Natural killer cell (primary cell): ENCODE data around the gene PDE6H. TPM values are rescaled to one million over a fixed set of nuclear protein-coding genes. Genes with fewer than 3 reads are reported as not detected.

Source experiments
- ATAC-seq, 3 donors: fragments of 150-1000 bp in 2 of 3; fragments of 200-7000 bp in 1 of 3; cut with Tn5 transposase; 1 replicate in 1 of 3; 2 replicates in 2 of 3; pipeline ENCODE4 v1.10.0; 2021; ENCODE audit warnings: mild to moderate bottlenecking in 2 of 3, moderate library complexity in 2 of 3
- DNase-seq, 2 donors: peaks; one replicate each; pipeline versions ENCODE4 v3.0.0 to v3.0.0-alpha.2; 2013 to 2021; ENCODE audit warnings: mixed read lengths in 1 of 2
- H3K27ac ChIP-seq: one replicate; pipeline ENCODE4 v1.5.1; 2013; ENCODE audit warnings: mild to moderate bottlenecking, low read length
- H3K27me3 ChIP-seq: one replicate; pipeline ENCODE4 v1.6.1; 2013; ENCODE audit warnings: low read length; ENCODE audit not compliant: control insufficient read depth, insufficient read depth
- H3K36me3 ChIP-seq: one replicate; pipeline ENCODE4 v1.6.1; 2013; ENCODE audit warnings: low read length; ENCODE audit not compliant: control insufficient read depth, insufficient read depth
- H3K4me1 ChIP-seq: one replicate; pipeline ENCODE4 v1.6.1; 2013; ENCODE audit warnings: low read length; ENCODE audit not compliant: control insufficient read depth, insufficient read depth
- H3K4me3 ChIP-seq: one replicate; pipeline ENCODE4 v1.5.1; 2013; ENCODE audit warnings: low read length
- H3K9me3 ChIP-seq: one replicate; pipeline ENCODE4 v1.6.1; 2013; ENCODE audit warnings: low read length; ENCODE audit not compliant: control insufficient read depth, insufficient read depth
- H3K27ac Mint-ChIP-seq, 2 donors: one replicate each; pipeline ENCODE4 v1.8.0; 2022; ENCODE audit warnings: mild to moderate bottlenecking in 2 of 2, mixed read lengths in 2 of 2, moderate library complexity in 1 of 2
- H3K27me3 Mint-ChIP-seq, 2 donors: one replicate each; pipeline ENCODE4 v1.8.0; 2022; ENCODE audit warnings: low read depth in 2 of 2, mixed read lengths in 2 of 2
- H3K36me3 Mint-ChIP-seq: one replicate; pipeline ENCODE4 v1.8.0; 2022; ENCODE audit warnings: mixed read lengths
- H3K4me1 Mint-ChIP-seq, 2 donors: one replicate each; pipeline ENCODE4 v1.8.0; 2022; ENCODE audit warnings: mixed read lengths in 2 of 2
- H3K4me3 Mint-ChIP-seq: one replicate; pipeline ENCODE4 v1.8.0; 2022; ENCODE audit warnings: mild to moderate bottlenecking, moderate library complexity, mixed read lengths
- H3K9me3 Mint-ChIP-seq, 2 donors: one replicate each; pipeline ENCODE4 v1.8.0; 2022; ENCODE audit warnings: mixed read lengths in 2 of 2
- CTCF ChIP-seq: fragments of 200-600 bp; IDR thresholded peaks from one replicate; pipeline ENCODE4 v1.8.0; 2022; ENCODE audit warnings: antibody characterized with exemption
- WGBS: methylation state at CpG from one replicate; pipeline ENCODE4 v1.1.7; 2013; ENCODE audit warnings: missing lambda C conversion rate; ENCODE audit not compliant: insufficient coverage; 5-methylcytosine and 5-hydroxymethylcytosine counted together
- intact Hi-C: fragments of 100-400 bp; cut with micrococcal nuclease; formaldehyde crosslinking; loops from one replicate; pipeline ENCODE4 v1.14.2; 2022
- total RNA-seq, 4 donors: library from RNA; stranded (reverse); fragments of 120-200 nt in 1 of 4; gene quantifications; one replicate each; pipeline versions ENCODE4 v1.2.3 to v1.2.4, GENCODE V29; 2013 to 2022

The PDE6H gene
- total RNA-seq, 3 donors from 2014 or later (not counting 1 experiment from before 2014, with no cell fraction given), result not detected

- WGBS, result 85% methylated on average over 2 of the region's 2 CpGs
- H3K9me3 ChIP-seq, result no peaks in the 10 kb centered on the region
- no peaks in the 10 kb centered on the region for H3K27me3 ChIP-seq
- H3K36me3 Mint-ChIP-seq, result peaks cover 75% of the 10 kb centered on the region
- H3K27ac Mint-ChIP-seq, result peak overlapping the region; percentile 94 to 95
- intact Hi-C loops, result no loop called here
- peaks cover 28% of the 10 kb centered on the region for H3K4me1 ChIP-seq
- H3K36me3 ChIP-seq, result peaks cover 89% of the 10 kb centered on the region
- H3K27ac ChIP-seq, result peak overlapping the region; percentile 40
- H3K9me3 Mint-ChIP-seq, result no peaks in the 10 kb centered on the region
- H3K4me1 Mint-ChIP-seq, result peaks cover 69 to 77% of the 10 kb centered on the region in 2 donors
- no peak overlapping the region for H3K4me3 ChIP-seq
- no peaks in the 10 kb centered on the region for H3K27me3 Mint-ChIP-seq
- H3K4me3 Mint-ChIP-seq, result no peak overlapping the region
- no peak for TF ChIP-seq CTCF
- no peak for ATAC-seq
- no peak for DNase-seq
These were observed 26.7 kb upstream of the PDE6H start for GRCh38 chr12:14946162-14946561.

GRCh38 chr12:14946861-14947260, 26.0 kb upstream of the PDE6H start:
- H3K27me3 Mint-ChIP-seq, result no peaks in the 10 kb centered on the region
- H3K36me3 Mint-ChIP-seq, result peaks cover 71% of the 10 kb centered on the region
- H3K4me3 Mint-ChIP-seq, result no peak overlapping the region
- no peaks in the 10 kb centered on the region for H3K27me3 ChIP-seq
- H3K4me3 ChIP-seq, result no peak overlapping the region
- peak overlapping the region; percentile 40 for H3K27ac ChIP-seq
- no peak for ATAC-seq
- intact Hi-C loops, result no loop called here
- H3K36me3 ChIP-seq, result peaks cover 85% of the 10 kb centered on the region
- H3K4me1 Mint-ChIP-seq, result peaks cover 75 to 83% of the 10 kb centered on the region in 2 donors
- H3K27ac Mint-ChIP-seq, result peak overlapping the region; percentile 94 to 95
- no peaks in the 10 kb centered on the region for H3K9me3 ChIP-seq
- no peak for DNase-seq
- no peaks in the 10 kb centered on the region for H3K9me3 Mint-ChIP-seq
- peaks cover 34% of the 10 kb centered on the region for H3K4me1 ChIP-seq
- no peak for TF ChIP-seq CTCF
- 89% methylated on average over 1 of the region's 1 CpG for WGBS

- H3K27ac Mint-ChIP-seq, result peak overlapping the region; percentile 94 to 95
- peaks cover 86 to 91% of the 10 kb centered on the region in 2 donors for H3K4me1 Mint-ChIP-seq
- Histone ChIP-seq H3K4me1 (peaks cover 41% of the 10 kb centered on the region), H3K36me3 (peaks cover 70% of the 10 kb centered on the region), H3K27me3 (no peaks in the 10 kb centered on the region), H3K9me3 (no peaks in the 10 kb centered on the region), H3K27ac (peak overlapping the region; percentile 81), H3K4me3 (no peak overlapping the region)
- no peaks in the 10 kb centered on the region for H3K27me3 Mint-ChIP-seq
- 0% methylated on average over 3 of the region's 3 CpGs for WGBS
- peak overlapping the region; percentile 80 for H3K4me3 Mint-ChIP-seq
- peak; percentile 77 to 93 (median 87) for ATAC-seq
- H3K9me3 Mint-ChIP-seq, result no peaks in the 10 kb centered on the region
- intact Hi-C loops, result loop anchor here (1.0 kb wide), 1 partner anchor 13 kb away; the partner anchor contains the start of gene ARHGDIB
- peaks cover 57% of the 10 kb centered on the region for H3K36me3 Mint-ChIP-seq
- DNase-seq, result peak in 1 of 2 donors; percentile 89
- no peak for TF ChIP-seq CTCF
These were observed 24.2 kb upstream of the PDE6H start for GRCh38 chr12:14948672-14949071.

- H3K4me3 ChIP-seq, result no peak overlapping the region
- WGBS, result 78% methylated on average over 5 of the region's 5 CpGs
- H3K27ac ChIP-seq, result peak overlapping the region; percentile 81
- H3K4me3 Mint-ChIP-seq, result peak overlapping the region; percentile 80
- H3K36me3 Mint-ChIP-seq, result peaks cover 52% of the 10 kb centered on the region
- no peaks in the 10 kb centered on the region for H3K9me3 Mint-ChIP-seq
- H3K36me3 ChIP-seq, result peaks cover 65% of the 10 kb centered on the region
- intact Hi-C loops, result no loop called here
- H3K4me1 ChIP-seq, result peaks cover 49% of the 10 kb centered on the region
- ATAC-seq (no peak), DNase-seq (peak in 1 of 2 donors; percentile 42)
- no peak for TF ChIP-seq CTCF
- H3K27ac Mint-ChIP-seq, result peak overlapping the region; percentile 94 to 95
- H3K27me3 ChIP-seq, result no peaks in the 10 kb centered on the region
- peaks cover 93 to 97% of the 10 kb centered on the region in 2 donors for H3K4me1 Mint-ChIP-seq
- H3K9me3 ChIP-seq, result no peaks in the 10 kb centered on the region
- no peaks in the 10 kb centered on the region for H3K27me3 Mint-ChIP-seq
These were observed 23.2 kb upstream of the PDE6H start for GRCh38 chr12:14949631-14950030.
